Thyroid gland (tissue), 4 donors: ENCODE results near the gene PTCHD1.

Experiments used
- POLR2A ChIP-seq, 2 donors: fragments of 450-650 bp; IDR thresholded peaks; one replicate each; pipeline ENCODE4 v1.6.1; 2017; ENCODE audit warnings: antibody characterized with exemption in 2 of 2, mild to moderate bottlenecking in 2 of 2, moderate library complexity in 1 of 2
- TF ChIP-seq, protein P1 (sequence below), 6 experiments: fragments of 200-600 bp in 3 of 6; fragments of 450-650 bp in 3 of 6; sonication (generic) in 3 of 6; IDR thresholded peaks; one replicate each; pipeline ENCODE4 v1.5.1; 2016 to 2019; ENCODE audit warnings: antibody characterized with exemption in 6 of 6, mild to moderate bottlenecking in 2 of 6, inconsistent platforms in 1 of 6, moderate library complexity in 1 of 6

DNA sequence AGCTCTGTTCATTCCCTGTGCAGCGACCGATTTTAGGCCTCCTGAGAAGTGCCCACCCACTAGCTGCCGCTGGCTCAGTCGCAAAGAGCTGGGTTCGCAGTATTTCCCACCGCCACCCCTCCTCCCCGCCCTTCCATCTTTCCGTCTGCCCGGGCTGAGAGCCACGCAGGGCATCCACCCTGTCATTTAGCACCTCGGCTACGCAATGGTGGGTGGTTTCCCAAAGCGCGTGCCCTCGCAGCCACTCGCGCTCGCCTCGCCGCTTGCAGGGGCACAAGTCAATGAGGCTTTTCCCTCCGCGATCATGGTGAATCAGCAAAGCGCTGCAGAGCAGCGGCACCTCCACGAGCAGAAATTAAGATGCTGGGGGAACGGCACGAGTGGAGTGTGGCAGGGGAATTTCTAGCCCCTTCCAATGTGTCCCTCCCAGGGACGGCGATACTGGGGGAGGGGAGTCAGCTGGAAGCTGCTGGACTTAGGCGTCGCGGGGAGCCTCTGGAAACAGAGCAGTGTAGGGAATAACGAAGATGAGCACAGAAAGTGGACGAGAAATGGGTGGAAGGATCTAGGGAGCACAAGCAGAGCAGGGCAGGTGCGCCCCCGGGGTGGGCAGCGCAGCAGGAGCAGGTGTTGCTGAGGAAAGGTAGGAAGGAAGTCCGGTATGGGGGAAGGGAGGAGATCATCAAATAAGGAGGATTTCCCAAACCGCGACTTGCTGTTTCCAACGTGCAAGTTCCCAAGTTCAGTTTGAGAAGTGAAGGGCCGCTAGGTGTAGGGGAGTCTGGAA is 2.4 kb upstream of the PTCHD1 start:
- TF ChIP-seq, protein P1, sequence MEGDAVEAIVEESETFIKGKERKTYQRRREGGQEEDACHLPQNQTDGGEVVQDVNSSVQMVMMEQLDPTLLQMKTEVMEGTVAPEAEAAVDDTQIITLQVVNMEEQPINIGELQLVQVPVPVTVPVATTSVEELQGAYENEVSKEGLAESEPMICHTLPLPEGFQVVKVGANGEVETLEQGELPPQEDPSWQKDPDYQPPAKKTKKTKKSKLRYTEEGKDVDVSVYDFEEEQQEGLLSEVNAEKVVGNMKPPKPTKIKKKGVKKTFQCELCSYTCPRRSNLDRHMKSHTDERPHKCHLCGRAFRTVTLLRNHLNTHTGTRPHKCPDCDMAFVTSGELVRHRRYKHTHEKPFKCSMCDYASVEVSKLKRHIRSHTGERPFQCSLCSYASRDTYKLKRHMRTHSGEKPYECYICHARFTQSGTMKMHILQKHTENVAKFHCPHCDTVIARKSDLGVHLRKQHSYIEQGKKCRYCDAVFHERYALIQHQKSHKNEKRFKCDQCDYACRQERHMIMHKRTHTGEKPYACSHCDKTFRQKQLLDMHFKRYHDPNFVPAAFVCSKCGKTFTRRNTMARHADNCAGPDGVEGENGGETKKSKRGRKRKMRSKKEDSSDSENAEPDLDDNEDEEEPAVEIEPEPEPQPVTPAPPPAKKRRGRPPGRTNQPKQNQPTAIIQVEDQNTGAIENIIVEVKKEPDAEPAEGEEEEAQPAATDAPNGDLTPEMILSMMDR (IDR thresholded peaks at IDR 0.05), result no peak
- TF ChIP-seq POLR2A (IDR thresholded peaks at IDR 0.05), result no peak
